ENCODE data around the gene NUDT7. TPM values are rescaled to one million over a fixed set of nuclear protein-coding genes. Genes with fewer than 3 reads are reported as not detected.

NUDT7 gene
- total RNA-seq, 3 donors from 2014 or later (not counting 1 experiment from before 2014, with no cell fraction given): 1.6 to 4.3 (median 3.3) TPM

- H3K27ac ChIP-seq (ENCODE audit: low read length): no peak overlapping the region
- H3K4me1 ChIP-seq (ENCODE audit: control insufficient read depth, insufficient read depth, low read length): peaks cover 7% of the 10 kb centered on the region
- no peaks in the 10 kb centered on the region for H3K36me3 ChIP-seq (ENCODE audit: control insufficient read depth, insufficient read depth, low read length)
- no peaks in the 10 kb centered on the region for H3K9me3 Mint-ChIP-seq
- peaks cover 23% of the 10 kb centered on the region for H3K27me3 ChIP-seq (ENCODE audit: control insufficient read depth, insufficient read depth, low read length)
- H3K27me3 Mint-ChIP-seq (ENCODE audit: low read depth in 2 of 2): peaks cover 30% of the 10 kb centered on the region in 2 donors
- H3K27ac Mint-ChIP-seq: no peak overlapping the region
- no peak for ATAC-seq
- H3K4me1 Mint-ChIP-seq: peaks cover 5 to 7% of the 10 kb centered on the region in 2 donors
- no peaks in the 10 kb centered on the region for H3K9me3 ChIP-seq (ENCODE audit: control insufficient read depth, insufficient read depth, low read length)
- no peak overlapping the region for H3K4me3 ChIP-seq (ENCODE audit: low read length)
- no peak for DNase-seq
- intact Hi-C loops (cut with micrococcal nuclease): no loop called here
- H3K4me3 Mint-ChIP-seq: no peak overlapping the region
- 93% methylated on average over 36 of the region's 38 CpGs for WGBS (ENCODE audit: insufficient coverage)
- H3K36me3 Mint-ChIP-seq: no peaks in the 10 kb centered on the region
- TF ChIP-seq CTCF (IDR thresholded peaks at IDR 0.05): no peak
Observed at GRCh38 chr16:77784441-77785372, 62.4 kb downstream of the NUDT7 start.

- Mint-ChIP-seq H3K27me3 (ENCODE audit: low read depth in 2 of 2) (peaks cover 36 to 37% of the 10 kb centered on the region in 2 donors), H3K4me3 (no peak overlapping the region), H3K36me3 (no peaks in the 10 kb centered on the region), H3K9me3 (no peaks in the 10 kb centered on the region), H3K27ac (no peak overlapping the region), H3K4me1 (peaks cover 5 to 7% of the 10 kb centered on the region in 2 donors)
- no peak overlapping the region for H3K4me3 ChIP-seq (ENCODE audit: low read length)
- H3K4me1 ChIP-seq (ENCODE audit: control insufficient read depth, insufficient read depth, low read length): peaks cover 7% of the 10 kb centered on the region
- no peak for TF ChIP-seq CTCF (IDR thresholded peaks at IDR 0.05)
- no peak overlapping the region for H3K27ac ChIP-seq (ENCODE audit: low read length)
- no peaks in the 10 kb centered on the region for H3K36me3 ChIP-seq (ENCODE audit: control insufficient read depth, insufficient read depth, low read length)
- no peaks in the 10 kb centered on the region for H3K9me3 ChIP-seq (ENCODE audit: control insufficient read depth, insufficient read depth, low read length)
- DNase-seq (no peak), ATAC-seq (no peak)
- WGBS (ENCODE audit: insufficient coverage): 95% methylated on average over 2 of the region's 2 CpGs
- H3K27me3 ChIP-seq (ENCODE audit: control insufficient read depth, insufficient read depth, low read length): peaks cover 26% of the 10 kb centered on the region
- intact Hi-C loops (cut with micrococcal nuclease): no loop called here
Observed at GRCh38 chr16:77785373-77785764, 63.1 kb downstream of the NUDT7 start.

GRCh38 chr16:77786186-77786847, 64.0 kb downstream of the NUDT7 start:
- Mint-ChIP-seq H3K36me3 (no peaks in the 10 kb centered on the region), H3K4me3 (no peak overlapping the region), H3K27ac (no peak overlapping the region), H3K9me3 (no peaks in the 10 kb centered on the region), H3K4me1 (peaks cover 5 to 7% of the 10 kb centered on the region in 2 donors), H3K27me3 (ENCODE audit: low read depth in 2 of 2) (peaks cover 39 to 46% of the 10 kb centered on the region in 2 donors)
- TF ChIP-seq CTCF (IDR thresholded peaks at IDR 0.05): no peak
- Histone ChIP-seq H3K9me3 (ENCODE audit: control insufficient read depth, insufficient read depth, low read length) (no peaks in the 10 kb centered on the region), H3K36me3 (ENCODE audit: control insufficient read depth, insufficient read depth, low read length) (no peaks in the 10 kb centered on the region), H3K4me1 (ENCODE audit: control insufficient read depth, insufficient read depth, low read length) (peaks cover 7% of the 10 kb centered on the region), H3K27ac (ENCODE audit: low read length) (no peak overlapping the region), H3K4me3 (ENCODE audit: low read length) (no peak overlapping the region), H3K27me3 (ENCODE audit: control insufficient read depth, insufficient read depth, low read length) (peaks cover 26% of the 10 kb centered on the region)
- intact Hi-C loops (cut with micrococcal nuclease): no loop called here
- 94% methylated on average over 5 of the region's 5 CpGs for WGBS (ENCODE audit: insufficient coverage)
- DNase-seq (no peak), ATAC-seq (no peak)
